OCI-LY7 (cell line): ENCODE results near the gene KIFC3.

Source experiments
- CTCF ChIP-seq: fragments of 200-600 bp; sonication (generic); conservative IDR thresholded peaks from 2 replicates; pipeline ENCODE4 v1.5.1; 2014; ENCODE audit warnings: mild to moderate bottlenecking, antibody characterized with exemption, low read length, moderate library complexity, mixed read lengths
- EZH2phosphoT487 ChIP-seq: fragments of 200-600 bp; sonication (generic); IDR thresholded peaks from 2 replicates; pipeline ENCODE4 v1.6.1; 2018; ENCODE audit warnings: low read depth, borderline replicate concordance, mild to moderate bottlenecking, mixed run types, antibody characterized with exemption, low read length, moderate library complexity, mixed read lengths

GRCh38 chr16:57791195-57791892 lies 10.9 kb downstream of the KIFC3 start:
- no peak for TF ChIP-seq CTCF
- TF ChIP-seq EZH2phosphoT487, result no peak
